ENCODE results near the gene PNKD. TPM values are rescaled to one million over a fixed set of nuclear protein-coding genes. Genes with fewer than 3 reads are reported as not detected.

The PNKD gene
- total RNA-seq, 1 experiment from 2014 or later = 49.8 TPM

- TF ChIP-seq IRF1 (CRISPR knock-in tag; IDR thresholded peaks at IDR 0.05) = no peak
- ATAC-seq (no peak), DNase-seq (ENCODE audit: low spot score) (no peak)
- Mint-ChIP-seq H3K9me3 (no peaks in the 10 kb centered on the region), H3K27me3 (ENCODE audit: low read depth) (no peaks in the 10 kb centered on the region), H3K27ac (no peak overlapping the region), H3K4me1 (peaks cover 10% of the 10 kb centered on the region), H3K4me3 (no peak overlapping the region), H3K36me3 (no peaks in the 10 kb centered on the region)
- ChIA-PET CTCF (interaction anchor here (1.6 kb wide), 1 partner anchor 13 kb away, joined by 7 read pairs; the partner anchor contains the start of gene CATIP), POLR2A (interaction anchor here (1.0 kb wide), 1 partner anchor 11 kb away, joined by 3 read pairs; no protein-coding TSS in a partner anchor)
Observed at GRCh38 chr2:218343591-218343990, 73.3 kb downstream of the PNKD start.

- no peak overlapping the region for H3K27ac Mint-ChIP-seq
- no peak for TF ChIP-seq HMGA2 (CRISPR knock-in tag; IDR thresholded peaks at IDR 0.05)
- TF ChIP-seq, protein P1, sequence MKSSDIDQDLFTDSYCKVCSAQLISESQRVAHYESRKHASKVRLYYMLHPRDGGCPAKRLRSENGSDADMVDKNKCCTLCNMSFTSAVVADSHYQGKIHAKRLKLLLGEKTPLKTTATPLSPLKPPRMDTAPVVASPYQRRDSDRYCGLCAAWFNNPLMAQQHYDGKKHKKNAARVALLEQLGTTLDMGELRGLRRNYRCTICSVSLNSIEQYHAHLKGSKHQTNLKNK (CRISPR knock-in tag; IDR thresholded peaks at IDR 0.05) = no peak
- no peak for TF ChIP-seq CREB1 (CRISPR knock-in tag; IDR thresholded peaks at IDR 0.05)
- no peak for TF ChIP-seq ZBTB43 (CRISPR knock-in tag; IDR thresholded peaks at IDR 0.05)
- TF ChIP-seq OVOL2 (CRISPR knock-in tag; IDR thresholded peaks at IDR 0.05; ENCODE audit: borderline replicate concordance) = no peak
- no peak for TF ChIP-seq TEAD4 (CRISPR knock-in tag; IDR thresholded peaks at IDR 0.05)
- TF ChIP-seq, protein P2, sequence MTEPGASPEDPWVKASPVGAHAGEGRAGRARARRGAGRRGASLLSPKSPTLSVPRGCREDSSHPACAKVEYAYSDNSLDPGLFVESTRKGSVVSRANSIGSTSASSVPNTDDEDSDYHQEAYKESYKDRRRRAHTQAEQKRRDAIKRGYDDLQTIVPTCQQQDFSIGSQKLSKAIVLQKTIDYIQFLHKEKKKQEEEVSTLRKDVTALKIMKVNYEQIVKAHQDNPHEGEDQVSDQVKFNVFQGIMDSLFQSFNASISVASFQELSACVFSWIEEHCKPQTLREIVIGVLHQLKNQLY (CRISPR knock-in tag; IDR thresholded peaks at IDR 0.05) = no peak
- TF ChIP-seq JUN (CRISPR knock-in tag; IDR thresholded peaks at IDR 0.05) = no peak
- TF ChIP-seq, protein P3, sequence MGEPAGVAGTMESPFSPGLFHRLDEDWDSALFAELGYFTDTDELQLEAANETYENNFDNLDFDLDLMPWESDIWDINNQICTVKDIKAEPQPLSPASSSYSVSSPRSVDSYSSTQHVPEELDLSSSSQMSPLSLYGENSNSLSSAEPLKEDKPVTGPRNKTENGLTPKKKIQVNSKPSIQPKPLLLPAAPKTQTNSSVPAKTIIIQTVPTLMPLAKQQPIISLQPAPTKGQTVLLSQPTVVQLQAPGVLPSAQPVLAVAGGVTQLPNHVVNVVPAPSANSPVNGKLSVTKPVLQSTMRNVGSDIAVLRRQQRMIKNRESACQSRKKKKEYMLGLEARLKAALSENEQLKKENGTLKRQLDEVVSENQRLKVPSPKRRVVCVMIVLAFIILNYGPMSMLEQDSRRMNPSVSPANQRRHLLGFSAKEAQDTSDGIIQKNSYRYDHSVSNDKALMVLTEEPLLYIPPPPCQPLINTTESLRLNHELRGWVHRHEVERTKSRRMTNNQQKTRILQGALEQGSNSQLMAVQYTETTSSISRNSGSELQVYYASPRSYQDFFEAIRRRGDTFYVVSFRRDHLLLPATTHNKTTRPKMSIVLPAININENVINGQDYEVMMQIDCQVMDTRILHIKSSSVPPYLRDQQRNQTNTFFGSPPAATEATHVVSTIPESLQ (CRISPR knock-in tag; IDR thresholded peaks at IDR 0.05) = no peak
- no peak for TF ChIP-seq ARID4B (CRISPR knock-in tag; IDR thresholded peaks at IDR 0.05; ENCODE audit: borderline replicate concordance)
- TF ChIP-seq FOXP1 (CRISPR knock-in tag; IDR thresholded peaks at IDR 0.05; ENCODE audit: borderline replicate concordance) = no peak
- TF ChIP-seq RORB (CRISPR knock-in tag; IDR thresholded peaks at IDR 0.05) = no peak
- TF ChIP-seq FOXK1 (CRISPR knock-in tag; IDR thresholded peaks at IDR 0.05) = no peak
- TF ChIP-seq, protein P4, sequence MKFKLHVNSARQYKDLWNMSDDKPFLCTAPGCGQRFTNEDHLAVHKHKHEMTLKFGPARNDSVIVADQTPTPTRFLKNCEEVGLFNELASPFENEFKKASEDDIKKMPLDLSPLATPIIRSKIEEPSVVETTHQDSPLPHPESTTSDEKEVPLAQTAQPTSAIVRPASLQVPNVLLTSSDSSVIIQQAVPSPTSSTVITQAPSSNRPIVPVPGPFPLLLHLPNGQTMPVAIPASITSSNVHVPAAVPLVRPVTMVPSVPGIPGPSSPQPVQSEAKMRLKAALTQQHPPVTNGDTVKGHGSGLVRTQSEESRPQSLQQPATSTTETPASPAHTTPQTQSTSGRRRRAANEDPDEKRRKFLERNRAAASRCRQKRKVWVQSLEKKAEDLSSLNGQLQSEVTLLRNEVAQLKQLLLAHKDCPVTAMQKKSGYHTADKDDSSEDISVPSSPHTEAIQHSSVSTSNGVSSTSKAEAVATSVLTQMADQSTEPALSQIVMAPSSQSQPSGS (CRISPR knock-in tag; IDR thresholded peaks at IDR 0.05; ENCODE audit: borderline replicate concordance, low read depth) = no peak
- TF ChIP-seq ESRRA (CRISPR knock-in tag; IDR thresholded peaks at IDR 0.05; ENCODE audit: borderline replicate concordance) = no peak
- TF ChIP-seq E2F5 (CRISPR knock-in tag; IDR thresholded peaks at IDR 0.05) = no peak
- H3K4me1 Mint-ChIP-seq = peaks cover 10% of the 10 kb centered on the region
- no peaks in the 10 kb centered on the region for H3K27me3 Mint-ChIP-seq (ENCODE audit: low read depth)
- no peak overlapping the region for H3K4me3 Mint-ChIP-seq
- no peaks in the 10 kb centered on the region for H3K9me3 Mint-ChIP-seq
- DNase-seq (ENCODE audit: low spot score) (no peak), ATAC-seq (no peak)
- H3K36me3 Mint-ChIP-seq = no peaks in the 10 kb centered on the region
- ChIA-PET POLR2A (interaction anchor here (1.1 kb wide), 1 partner anchor 22 kb away, joined by 4 read pairs; no protein-coding TSS in a partner anchor), CTCF (interaction anchor here (1.6 kb wide), 1 partner anchor 13 kb away, joined by 7 read pairs; the partner anchor contains the start of gene CATIP)
Observed at GRCh38 chr2:218344090-218344754, 73.9 kb downstream of the PNKD start.

Measured in WTC11 (cell line).